Stimulated activated CD4-positive, alpha-beta T cell treated with anti-CD3 and anti-CD28 coated beads, Interleukin-4, amount 100 ng/mL, for 4 hours (primary cell): ENCODE data around the gene SPO11.

Experiments used
- DNase-seq, 2 experiments: peaks; one replicate each; pipeline ENCODE4 v3.0.0-alpha.2; 2020

SPO11 gene

GRCh38 chr20:57329608-57330221, at the start of gene SPO11:
Gene SPO11 (plus strand): TSS chr20:57329803. CDS start chr20:57329868, 65 bp downstream.
- no peak for DNase-seq

- DNase-seq, result no peak
These were observed 49.4 kb upstream of the SPO11 start for GRCh38 chr20:57280221-57280620.

- DNase-seq, result no peak
These were observed 47.7 kb upstream of the SPO11 start for GRCh38 chr20:57281900-57282299.

- no peak for DNase-seq
These were observed 46.8 kb upstream of the SPO11 start for GRCh38 chr20:57282670-57283361.

GRCh38 chr20:57283860-57284259, 45.7 kb upstream of the SPO11 start:
- no peak for DNase-seq

GRCh38 chr20:57287007-57287880, 42.4 kb upstream of the SPO11 start:
- DNase-seq, result no peak

GRCh38 chr20:57287901-57288300, 41.7 kb upstream of the SPO11 start:
- DNase-seq, result no peak

- DNase-seq, result no peak
These were observed 40.8 kb upstream of the SPO11 start for GRCh38 chr20:57288651-57289277.

- no peak for DNase-seq
These were observed 40.0 kb upstream of the SPO11 start for GRCh38 chr20:57289391-57290177.

GRCh38 chr20:57290178-57290484, 39.5 kb upstream of the SPO11 start:
- DNase-seq, result no peak

GRCh38 chr20:57291003-57291402, 38.6 kb upstream of the SPO11 start:
- no peak for DNase-seq

GRCh38 chr20:57291694-57292093, 37.9 kb upstream of the SPO11 start:
- no peak for DNase-seq

GRCh38 chr20:57292611-57293010, 37.0 kb upstream of the SPO11 start:
- DNase-seq, result no peak

GRCh38 chr20:57293995-57294394, 35.6 kb upstream of the SPO11 start:
- DNase-seq, result no peak

- no peak for DNase-seq
These were observed 35.1 kb upstream of the SPO11 start for GRCh38 chr20:57294550-57294949.

- DNase-seq, result no peak
These were observed 31.1 kb upstream of the SPO11 start for GRCh38 chr20:57298457-57298856.

- no peak for DNase-seq
These were observed 28.6 kb upstream of the SPO11 start for GRCh38 chr20:57301026-57301425.

- no peak for DNase-seq
These were observed 22.9 kb upstream of the SPO11 start for GRCh38 chr20:57306747-57307146.

GRCh38 chr20:57308451-57309271, 20.9 kb upstream of the SPO11 start:
- DNase-seq, result no peak

- DNase-seq, result no peak
These were observed 20.0 kb upstream of the SPO11 start for GRCh38 chr20:57309544-57310115.

- DNase-seq, result no peak
These were observed 18.6 kb upstream of the SPO11 start for GRCh38 chr20:57310821-57311514.
